Stimulated activated CD8-positive, alpha-beta memory T cell treated with anti-CD3 and anti-CD28 coated beads, Interleukin-4, amount 100 ng/mL, for 24 hours (primary cell): ENCODE data around the gene ADAMTSL2.

Experiments
- DNase-seq: peaks from one replicate; pipeline ENCODE4 v3.0.0-alpha.2; 2020; ENCODE audit warnings: low read depth

ADAMTSL2 gene

DNA sequence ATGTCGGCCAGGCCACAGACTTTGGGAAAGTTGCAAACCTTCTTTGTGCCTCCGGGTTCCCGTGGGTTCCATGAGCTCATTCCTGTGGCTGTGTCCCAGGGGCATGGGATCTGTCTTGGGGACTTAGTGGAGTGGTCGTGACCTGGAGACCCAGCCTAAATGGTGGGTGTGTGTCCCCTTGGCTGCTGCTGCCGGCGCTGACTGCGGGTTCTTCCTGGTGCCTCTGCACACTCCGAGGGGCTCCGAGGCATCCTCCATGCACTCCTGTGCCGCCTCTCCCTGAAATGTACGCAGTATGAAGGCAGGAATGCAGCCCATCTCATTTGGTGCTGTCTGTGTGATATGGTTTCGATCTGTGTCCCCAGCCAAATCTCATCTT lies 34.6 kb upstream of the ADAMTSL2 start:
- no peak for DNase-seq

DNA sequence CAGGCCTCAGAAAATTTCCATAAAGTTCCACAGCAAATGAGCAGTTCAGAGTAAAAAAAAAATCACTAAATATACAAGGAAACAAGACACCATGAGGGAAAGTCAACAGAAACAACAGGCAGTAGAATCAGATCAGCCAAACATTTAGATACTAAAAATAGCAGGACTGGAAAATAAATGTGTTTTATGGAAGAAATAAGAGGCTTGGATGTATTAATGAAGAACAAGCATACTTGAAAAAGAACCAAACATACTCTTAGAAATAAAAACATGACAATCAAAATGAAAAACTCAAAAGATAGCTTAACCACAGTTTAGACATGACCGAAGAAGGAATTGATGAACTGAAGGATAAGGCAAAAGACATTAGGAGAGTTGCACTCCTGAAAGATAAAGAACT lies 32.4 kb upstream of the ADAMTSL2 start:
- no peak for DNase-seq

GRCh38 chr9:133505186-133505830 lies 29.2 kb upstream of the ADAMTSL2 start:
- DNase-seq: no peak

DNA sequence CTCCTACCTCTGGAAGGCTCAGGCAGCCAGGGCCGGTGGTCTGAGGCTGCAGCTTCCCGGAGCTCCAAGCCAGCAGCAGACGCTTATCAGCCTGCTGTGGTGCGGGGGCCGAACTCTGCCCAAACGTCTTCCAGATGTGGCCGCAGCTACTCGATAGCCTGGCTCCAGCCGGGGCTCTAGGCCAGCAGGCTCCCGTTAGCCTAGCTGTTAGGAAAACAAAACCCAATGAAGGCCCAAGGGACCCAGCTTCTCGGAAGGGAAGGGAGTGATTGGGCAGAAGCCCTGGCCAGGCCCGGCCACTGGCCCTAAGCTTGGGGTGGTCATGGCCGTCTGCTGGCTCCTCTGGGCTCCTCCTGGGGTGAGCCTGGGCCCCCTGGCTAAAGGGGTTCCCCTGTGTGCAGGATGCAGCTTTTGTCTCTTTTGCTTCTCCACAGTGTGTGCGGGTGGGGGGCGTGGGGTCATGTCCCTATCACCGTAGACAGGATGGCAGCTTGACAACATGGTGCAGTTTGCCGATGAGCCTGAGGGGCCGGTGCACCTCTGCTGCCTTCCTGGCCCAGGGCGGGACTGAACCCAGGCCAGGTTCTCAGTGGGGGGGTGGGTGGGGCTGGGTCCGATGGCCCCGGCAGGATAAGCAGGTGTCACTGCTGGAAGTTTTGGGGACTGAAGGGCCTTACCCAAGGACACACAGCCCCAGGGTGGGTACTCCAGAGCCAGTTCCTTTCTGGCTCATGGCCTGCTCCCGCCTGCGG lies 28.4 kb upstream of the ADAMTSL2 start:
- DNase-seq: no peak

DNA sequence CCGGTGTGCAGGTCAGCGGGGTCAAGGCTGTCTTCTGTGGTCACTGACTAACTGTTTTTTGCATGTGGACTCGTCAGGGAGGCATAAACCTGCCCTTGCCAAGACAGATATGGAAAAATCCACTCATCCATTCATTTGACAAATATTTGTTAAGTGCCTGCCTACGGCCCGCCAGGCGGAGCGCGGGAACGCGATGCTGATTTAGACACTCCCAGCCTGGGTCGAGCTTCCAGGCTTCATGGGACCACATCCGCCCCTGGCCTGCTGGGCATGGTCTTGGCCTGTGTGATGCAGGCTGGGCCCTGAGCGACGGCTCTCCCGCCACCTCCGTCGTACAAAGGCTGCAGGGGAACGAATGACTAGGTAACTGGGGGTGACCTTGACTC lies 27.9 kb upstream of the ADAMTSL2 start:
- no peak for DNase-seq

GRCh38 chr9:133507246-133507965 lies 27.1 kb upstream of the ADAMTSL2 start:
- no peak for DNase-seq

DNA sequence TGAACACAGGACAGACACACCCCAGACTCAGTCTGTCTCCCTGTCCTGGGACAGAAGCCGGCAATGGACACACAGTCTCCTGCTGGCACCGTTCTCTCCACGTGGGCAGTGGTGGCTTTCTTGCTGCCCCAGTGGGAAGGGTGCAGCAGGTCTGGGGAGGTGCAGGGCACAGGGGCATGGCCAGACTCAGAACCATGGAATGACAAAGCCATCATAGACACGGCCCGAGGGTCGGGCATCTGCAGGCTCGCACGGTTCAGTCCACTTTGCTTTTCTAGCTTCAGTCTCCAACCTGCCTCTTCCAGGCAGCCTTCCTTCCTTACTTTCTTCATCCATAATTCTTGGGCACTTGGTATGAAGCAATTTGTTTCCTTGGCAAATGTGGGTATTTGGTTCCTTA lies 26.5 kb upstream of the ADAMTSL2 start:
- DNase-seq: no peak

DNA sequence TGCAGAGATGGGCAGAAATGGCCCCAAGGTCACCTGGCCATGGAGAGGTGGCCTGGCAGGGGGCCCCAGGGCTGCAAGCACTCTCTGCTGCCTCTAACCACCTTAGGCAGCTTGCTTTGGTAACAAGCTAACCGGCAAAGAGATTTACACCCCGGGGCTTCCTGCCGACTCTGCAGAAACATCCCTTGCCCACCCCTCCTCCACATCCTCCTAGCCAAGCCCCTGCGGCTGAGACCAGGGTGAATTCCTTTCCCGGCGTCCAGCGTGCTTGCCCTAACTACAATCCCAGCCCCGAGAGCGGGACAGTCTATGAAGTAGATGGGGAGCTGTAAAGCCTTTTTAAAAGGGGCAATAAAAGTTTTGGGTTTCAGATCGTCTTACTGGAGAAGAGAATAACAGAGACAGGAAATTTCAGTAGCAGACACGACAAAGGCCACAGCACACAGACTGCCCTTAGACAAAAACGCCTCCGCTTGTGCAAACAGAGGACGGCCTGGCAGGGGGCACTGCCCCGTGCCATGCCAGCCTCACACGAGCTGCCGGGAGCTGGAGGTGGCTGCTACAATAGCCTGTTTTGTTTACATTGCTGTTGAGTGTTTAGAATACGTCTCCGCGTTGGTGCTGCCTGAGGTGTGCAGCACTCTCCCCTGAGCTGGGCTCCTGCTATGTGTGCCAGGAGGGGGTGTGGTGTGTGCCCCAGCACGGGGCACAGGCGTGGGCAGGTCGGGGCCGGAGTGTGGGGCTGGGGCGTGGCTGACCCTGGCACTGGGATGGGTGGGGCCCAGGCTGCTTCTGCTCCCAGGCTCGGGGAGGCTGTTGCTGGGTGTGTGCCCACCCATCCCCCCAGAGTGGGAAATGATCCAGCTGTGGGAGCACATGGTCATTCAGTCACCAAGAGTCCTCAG lies 25.1 kb upstream of the ADAMTSL2 start:
- no peak for DNase-seq

DNA sequence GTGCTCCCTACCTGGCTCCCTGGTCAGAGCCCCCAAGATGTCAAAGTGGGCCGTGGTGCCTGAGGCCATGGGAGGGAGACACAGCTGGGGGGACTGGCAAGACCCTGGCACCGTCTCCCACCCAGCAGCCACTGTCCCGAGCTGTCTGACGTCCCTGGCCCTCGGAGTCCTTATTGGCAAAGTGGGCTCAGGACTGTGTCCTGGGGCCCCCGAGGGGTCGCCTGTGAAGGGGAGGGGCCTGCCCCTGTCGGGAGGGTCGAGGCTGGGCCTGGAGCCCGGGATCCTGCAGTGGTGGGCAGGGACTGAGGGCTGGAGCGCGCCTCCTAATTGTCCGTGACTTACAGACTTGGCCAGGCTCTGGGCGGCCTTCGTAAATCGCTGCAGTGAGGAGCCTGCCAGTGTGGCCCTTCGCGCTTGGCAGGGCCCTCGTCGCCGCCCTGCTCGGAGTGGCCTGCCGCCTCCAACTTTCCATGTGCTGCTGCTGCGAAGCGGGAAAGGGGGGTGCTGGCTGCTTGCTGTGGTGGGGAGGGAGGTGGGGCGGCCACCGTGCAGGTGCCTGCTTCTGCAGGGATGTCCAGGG lies 23.5 kb upstream of the ADAMTSL2 start:
- DNase-seq: no peak

DNA sequence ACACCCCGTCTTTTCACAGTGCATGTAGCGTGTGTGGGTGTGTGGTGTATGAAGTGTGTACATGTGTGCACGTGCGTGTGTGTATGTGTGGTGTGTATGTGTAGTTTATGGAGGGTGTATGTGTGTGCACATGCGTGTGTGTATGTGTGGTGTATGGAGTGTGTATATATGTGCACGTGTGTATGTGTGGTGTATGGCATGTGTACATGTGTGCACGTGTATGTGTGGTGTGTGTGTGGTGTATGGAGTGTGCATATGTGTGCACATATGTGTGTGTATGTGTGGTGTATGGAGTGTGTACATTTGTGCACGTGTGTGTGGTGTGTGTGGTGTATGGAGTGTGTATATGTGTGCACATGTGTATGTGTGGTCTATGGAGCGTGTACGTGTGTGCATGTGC lies 22.9 kb upstream of the ADAMTSL2 start:
- no peak for DNase-seq

DNA sequence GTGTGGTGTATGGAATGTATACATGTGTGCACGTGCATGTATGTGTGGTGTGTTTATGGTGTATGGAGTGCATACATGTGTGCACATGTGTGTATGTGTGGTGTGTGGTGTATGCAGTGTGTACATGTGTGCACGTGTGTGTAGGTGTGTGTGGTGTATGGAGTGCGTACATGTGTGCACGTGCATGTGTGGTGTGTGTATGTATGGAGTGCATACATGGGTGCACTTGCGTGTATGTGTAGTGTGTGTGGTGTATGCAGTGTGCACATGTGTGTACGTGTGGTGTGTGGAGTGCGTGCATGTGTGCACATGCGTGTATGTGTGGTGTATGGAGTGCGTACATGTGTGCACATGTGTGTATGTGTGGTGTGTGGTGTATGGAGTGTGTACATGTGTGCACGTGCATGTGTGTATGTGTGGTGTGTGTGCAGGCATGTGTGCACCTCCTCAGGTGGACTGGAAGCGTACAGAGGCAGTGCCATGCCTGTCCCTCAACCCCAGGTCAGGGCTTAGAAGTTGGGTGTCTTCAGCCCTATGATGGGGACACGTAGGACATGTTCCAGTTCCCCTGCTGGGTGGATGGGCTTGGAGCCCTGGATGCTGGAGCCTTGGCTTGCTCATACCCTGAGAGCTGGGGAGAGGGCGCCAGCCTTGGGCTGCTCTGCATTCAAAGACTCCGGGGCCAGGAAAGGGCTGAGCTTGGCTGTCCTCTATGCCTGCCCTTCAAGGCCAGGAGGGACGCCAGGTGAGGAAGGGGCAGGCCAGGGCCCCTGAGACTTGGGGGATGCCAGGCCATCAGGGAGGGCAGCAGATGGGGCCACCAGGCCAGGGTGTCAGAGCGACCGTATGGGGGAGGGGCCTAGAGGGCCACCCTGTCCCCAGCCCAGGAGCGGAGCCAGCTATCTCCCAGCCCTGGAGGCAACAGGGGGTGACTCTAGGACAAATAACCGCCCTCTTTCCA lies 22.0 kb upstream of the ADAMTSL2 start:
- DNase-seq: no peak

DNA sequence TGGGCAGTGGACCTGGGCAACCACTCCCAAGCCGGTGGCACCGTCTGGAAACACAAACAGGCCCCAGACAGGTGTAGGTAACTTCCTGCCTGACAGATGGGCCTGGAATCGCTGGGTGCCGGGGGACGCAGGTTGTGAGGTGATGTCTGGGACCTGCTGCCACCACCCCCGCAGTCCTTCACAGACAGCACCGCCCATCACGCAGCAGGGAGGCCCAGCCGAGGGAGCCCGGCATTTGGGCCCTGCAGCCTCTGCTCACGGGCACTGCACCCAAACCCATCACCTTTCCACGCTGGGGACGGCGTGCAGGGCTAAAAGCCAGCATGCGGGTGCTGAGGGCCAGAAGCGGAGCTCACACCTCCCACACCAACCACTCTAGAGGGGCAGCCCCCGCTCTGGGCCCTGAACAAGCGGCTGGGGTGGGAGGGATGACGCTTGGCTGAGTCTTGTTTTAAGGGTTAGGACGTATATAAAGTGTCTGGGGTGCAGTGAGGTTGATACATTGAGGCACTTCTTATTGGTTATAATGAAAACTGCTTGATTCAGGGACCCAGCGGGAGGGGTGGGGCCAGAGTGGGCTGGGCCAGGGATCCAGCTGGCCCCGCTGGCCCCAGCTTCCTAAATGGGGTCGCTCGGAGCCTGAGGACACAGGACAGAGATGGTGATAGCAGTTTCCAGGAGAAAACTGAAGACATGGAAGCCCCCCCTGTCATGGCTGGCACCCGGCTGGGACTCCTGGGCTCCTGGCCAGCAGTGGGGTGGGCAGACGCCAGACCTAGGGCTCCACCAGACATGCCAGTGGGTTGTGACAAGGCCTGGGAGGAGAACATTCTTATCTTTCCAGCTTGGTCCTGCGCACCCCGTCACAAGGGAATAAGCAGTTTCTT lies 21.0 kb upstream of the ADAMTSL2 start:
- DNase-seq: no peak

- DNase-seq: no peak
Observed at GRCh38 chr9:133514460-133515239, 19.9 kb upstream of the ADAMTSL2 start.

DNA sequence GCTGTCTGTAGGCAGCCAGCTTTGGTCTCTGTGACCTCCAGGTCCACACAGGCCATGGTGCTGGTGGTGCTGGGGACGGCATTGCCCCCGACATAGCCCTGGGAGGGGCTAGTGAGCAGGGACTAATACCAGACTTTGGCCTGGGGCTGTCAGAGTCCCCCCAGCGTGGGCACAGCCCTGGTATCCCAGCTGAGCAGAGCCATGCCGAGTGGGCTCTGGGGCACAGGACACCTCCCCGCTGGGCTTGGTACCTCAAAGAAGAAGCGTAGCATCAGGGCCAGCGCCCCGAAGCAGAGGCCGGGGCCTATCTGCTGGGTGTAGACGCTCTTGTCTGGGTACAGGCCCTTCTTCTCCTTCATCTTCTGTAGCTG lies 19.3 kb upstream of the ADAMTSL2 start:
- no peak for DNase-seq

GRCh38 chr9:133515615-133516255 lies 18.8 kb upstream of the ADAMTSL2 start:
- no peak for DNase-seq

- DNase-seq: no peak
Observed at GRCh38 chr9:133516256-133516960, 18.1 kb upstream of the ADAMTSL2 start.

DNA sequence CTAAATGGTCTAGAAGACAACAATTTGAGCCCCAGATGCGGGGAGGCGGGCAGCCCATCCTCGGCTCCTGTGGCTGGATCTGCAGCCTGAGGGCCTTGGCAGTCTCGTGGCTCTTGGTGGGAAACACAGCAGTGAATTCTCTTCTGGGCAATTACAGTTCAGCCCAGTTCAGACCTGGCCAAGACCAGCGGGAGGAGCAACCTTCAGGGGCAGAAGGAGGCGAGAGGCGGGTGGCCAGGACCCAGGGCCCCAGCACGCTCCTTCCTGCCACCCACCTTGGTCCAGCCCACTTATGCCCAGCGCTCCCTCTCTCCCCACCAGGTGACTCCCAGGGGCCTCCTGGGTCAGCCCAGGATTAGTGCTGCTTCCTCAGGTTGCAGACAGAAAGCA lies 17.5 kb upstream of the ADAMTSL2 start:
- no peak for DNase-seq

GRCh38 chr9:133517711-133518110 lies 16.8 kb upstream of the ADAMTSL2 start:
- no peak for DNase-seq
